A549 treated with dexamethasone at 1 μM for 4 hours (cell line): ENCODE measurements around the gene PRAMEF26. TPM values are rescaled to one million over a fixed set of nuclear protein-coding genes. Genes with fewer than 3 reads are reported as not detected.

ENCODE experiments used
- total RNA-seq: library from RNA; stranded (reverse); fragments of 200-300 nt; extraction: Qiagen RNA extraction; gene quantifications from 5 replicates; pipeline ENCODE4 v1.2.3, GENCODE V29; 2022

Gene PRAMEF26
- not detected in 5 replicates for total RNA-seq

GRCh38 chr1:13155909-13156308, at the start of gene PRAMEF26:
TSS of gene PRAMEF26 (minus strand) at chr1:13156009. CDS start at chr1:13153095, 2,914 bp downstream.

GRCh38 chr1:13201309-13201708, 45.5 kb upstream of the PRAMEF26 start, which contains the start of gene PRAMEF13:
TSS of gene PRAMEF13 (minus strand) at chr1:13201409. CDS start at chr1:13199589, 1,820 bp downstream.

GRCh38 chr1:13171548-13171947, 15.7 kb upstream of the PRAMEF26 start, which contains the start of gene PRAMEF9:
TSS of gene PRAMEF9 (plus strand) at chr1:13171848. CDS start at chr1:13175281, 3,433 bp downstream.

GRCh38 chr1:13165531-13165930, 9.7 kb upstream of the PRAMEF26 start, which contains the start of gene HNRNPCL4:
TSS of gene HNRNPCL4 (minus strand) at chr1:13165631. CDS start at chr1:13165467, 164 bp downstream.

GRCh38 chr1:13116754-13117153, 39.1 kb downstream of the PRAMEF26 start, which contains the start of gene HNRNPCL2:
TSS of gene HNRNPCL2 (minus strand) at chr1:13116854. CDS start at chr1:13116400, 454 bp downstream.

Other genes starting within 250 kb of the PRAMEF26 start
- 0.07 to 0.15 TPM (median 0.12 TPM) in 3 of 5 replicates, not detected in the others for gene PRAMEF7, start 239.4 kb downstream of the PRAMEF26 start, total RNA-seq
- not detected in 5 replicates for gene PRAMEF6, start 208.4 kb downstream of the PRAMEF26 start, total RNA-seq
- not detected in 5 replicates for gene PRAMEF27, start 99.4 kb downstream of the PRAMEF26 start, total RNA-seq
- gene HNRNPCL3, start 95.2 kb downstream of the PRAMEF26 start, total RNA-seq = not detected in 5 replicates
- not detected in 5 replicates for gene PRAMEF25, start 85.2 kb downstream of the PRAMEF26 start, total RNA-seq
- gene HNRNPCL2, start 39.2 kb downstream of the PRAMEF26 start, total RNA-seq = not detected in 5 replicates
- not detected in 5 replicates for gene HNRNPCL4, start 9.6 kb upstream of the PRAMEF26 start, total RNA-seq
- gene PRAMEF9, start 15.8 kb upstream of the PRAMEF26 start, total RNA-seq = not detected in 5 replicates
- gene PRAMEF13, start 45.4 kb upstream of the PRAMEF26 start, total RNA-seq = 0.09 TPM in 1 of 5 replicates, not detected in the others
- not detected in 5 replicates for gene PRAMEF18, start 70.1 kb upstream of the PRAMEF26 start, total RNA-seq
- gene PRAMEF5, start 98.2 kb upstream of the PRAMEF26 start, total RNA-seq = not detected in 5 replicates
- 0.11 TPM in 1 of 5 replicates, not detected in the others for gene PRAMEF8, start 129.1 kb upstream of the PRAMEF26 start, total RNA-seq
- not detected in 5 replicates for gene PRAMEF33, start 147.5 kb upstream of the PRAMEF26 start, total RNA-seq
- gene PRAMEF15, start 159.6 kb upstream of the PRAMEF26 start, total RNA-seq = not detected in 5 replicates
- not detected in 5 replicates for gene PRAMEF14, start 191.1 kb upstream of the PRAMEF26 start, total RNA-seq
- gene PRAMEF19, start 215.9 kb upstream of the PRAMEF26 start, total RNA-seq = not detected in 5 replicates
- not detected in 5 replicates for gene PRAMEF17, start 233.6 kb upstream of the PRAMEF26 start, total RNA-seq